WTC11 (cell line): ENCODE measurements around the gene MXD3. TPM values are rescaled to one million over a fixed set of nuclear protein-coding genes. Genes with fewer than 3 reads are reported as not detected.

Experiments
- ATAC-seq: fragments of 200-7000 bp; cut with Tn5 transposase; 2 replicates; pipeline ENCODE4 v1.10.0; 2021; ENCODE audit warnings: mild to moderate bottlenecking, moderate library complexity
- CTCF ChIA-PET: fragments of 300-600 bp; sonication (Branson Sonifier 250); formaldehyde crosslinking; loops from one replicate; lab custom pipeline; 2021; ENCODE audit warnings: antibody characterized with exemption; lab: Charles Lee
- POLR2A ChIA-PET: fragments of 350-600 bp; sonication (Branson Sonifier 250); formaldehyde crosslinking; loops from one replicate; lab custom pipeline; 2021; ENCODE audit warnings: antibody characterized with exemption; lab: Charles Lee
- DNase-seq: peaks from one replicate; pipeline ENCODE4 v3.0.0; 2021; ENCODE audit warnings: low spot score
- H3K27ac Mint-ChIP-seq: 2 replicates; pipeline ENCODE4 v1.8.0; 2021; ENCODE audit warnings: mixed read lengths
- H3K27me3 Mint-ChIP-seq: 2 replicates; pipeline ENCODE4 v1.8.0; 2021; ENCODE audit warnings: low read depth, mild to moderate bottlenecking, moderate library complexity, mixed read lengths
- H3K36me3 Mint-ChIP-seq: 2 replicates; pipeline ENCODE4 v1.8.0; 2021; ENCODE audit warnings: mixed read lengths
- H3K4me1 Mint-ChIP-seq: 2 replicates; pipeline ENCODE4 v1.8.0; 2022; ENCODE audit warnings: mixed read lengths
- H3K4me3 Mint-ChIP-seq: 2 replicates; pipeline ENCODE4 v1.8.0; 2021; ENCODE audit warnings: mild to moderate bottlenecking, moderate library complexity, mixed read lengths
- H3K9me3 Mint-ChIP-seq: 2 replicates; pipeline ENCODE4 v1.8.0; 2021; ENCODE audit warnings: mixed read lengths
- ATF2 ChIP-seq: sonication (generic); formaldehyde crosslinking; IDR thresholded peaks from 2 replicates; pipeline ENCODE4 v1.8.1; 2022; ENCODE audit warnings: low read depth, missing genetic modification reagents, borderline replicate concordance
- CDX4 ChIP-seq: fragments of 250-450 bp; sonication (Bioruptor Pico); IDR thresholded peaks from 2 replicates; pipeline ENCODE4 v1.9.0; 2021; ENCODE audit warnings: moderate library complexity, mild to moderate bottlenecking, inconsistent platforms, borderline replicate concordance
- JUN ChIP-seq: sonication (generic); formaldehyde crosslinking; IDR thresholded peaks from 2 replicates; pipeline ENCODE4 v1.8.0; 2023; ENCODE audit warnings: mild to moderate bottlenecking, missing genetic modification reagents
- NFE2L1 ChIP-seq: sonication (generic); formaldehyde crosslinking; IDR thresholded peaks from 2 replicates; pipeline ENCODE4 v1.8.1; 2023; ENCODE audit warnings: missing genetic modification reagents
- NFYB ChIP-seq: sonication (generic); formaldehyde crosslinking; conservative IDR thresholded peaks from 2 replicates; pipeline ENCODE4 v1.8.0; 2022; ENCODE audit warnings: low read depth, missing genetic modification reagents
- NR3C1 ChIP-seq: sonication (generic); formaldehyde crosslinking; conservative IDR thresholded peaks from 2 replicates; pipeline ENCODE4 v1.8.1; 2023; ENCODE audit warnings: low read depth, mild to moderate bottlenecking, missing genetic modification reagents
- RELA ChIP-seq: sonication (generic); formaldehyde crosslinking; IDR thresholded peaks from 2 replicates; pipeline ENCODE4 v1.8.1; 2022; ENCODE audit warnings: missing genetic modification reagents, mild to moderate bottlenecking, borderline replicate concordance
- TEAD4 ChIP-seq: sonication (generic); formaldehyde crosslinking; IDR thresholded peaks from 2 replicates; pipeline ENCODE4 v1.8.0; 2022; ENCODE audit warnings: mild to moderate bottlenecking, missing genetic modification reagents
- ZBTB43 ChIP-seq: sonication (generic); formaldehyde crosslinking; IDR thresholded peaks from 2 replicates; pipeline ENCODE4 v1.8.1; 2023; ENCODE audit warnings: mild to moderate bottlenecking, missing genetic modification reagents
- ZNF138 ChIP-seq: sonication (generic); formaldehyde crosslinking; conservative IDR thresholded peaks from 2 replicates; pipeline ENCODE4 v1.8.1; 2022; ENCODE audit warnings: mild to moderate bottlenecking, moderate library complexity, missing genetic modification reagents
- ZNF416 ChIP-seq: fragments of 250-450 bp; sonication (Bioruptor Pico); IDR thresholded peaks from 2 replicates; pipeline ENCODE4 v1.9.0; 2021; ENCODE audit warnings: mild to moderate bottlenecking, inconsistent platforms
- total RNA-seq: library from RNA; stranded (reverse); gene quantifications from 3 replicates; pipeline ENCODE4 v1.2.3, GENCODE V29; 2021
- TF ChIP-seq, protein P1 (sequence below): sonication (generic); formaldehyde crosslinking; conservative IDR thresholded peaks from 2 replicates; pipeline ENCODE4 v1.8.1; 2023; ENCODE audit warnings: mild to moderate bottlenecking, low read depth, missing genetic modification reagents, moderate library complexity
- TF ChIP-seq, protein P2 (sequence below): sonication (generic); formaldehyde crosslinking; IDR thresholded peaks from 2 replicates; pipeline ENCODE4 v1.8.0; 2022; ENCODE audit warnings: mild to moderate bottlenecking, missing genetic modification reagents
- TF ChIP-seq, protein P3 (sequence below): sonication (generic); formaldehyde crosslinking; IDR thresholded peaks from 2 replicates; pipeline ENCODE4 v1.8.0; 2022; ENCODE audit warnings: mild to moderate bottlenecking, missing genetic modification reagents
- TF ChIP-seq, protein P4 (sequence below): fragments of 200-600 bp; IDR thresholded peaks from 2 replicates; pipeline ENCODE4 v1.8.0; 2022; ENCODE audit warnings: antibody characterized with exemption
- TF ChIP-seq, protein P5 (sequence below): fragments of 250-450 bp; sonication (Bioruptor Pico); conservative IDR thresholded peaks from 2 replicates; pipeline ENCODE4 v1.9.0; 2021; ENCODE audit warnings: mild to moderate bottlenecking
- TF ChIP-seq, protein P6 (sequence below): sonication (generic); formaldehyde crosslinking; IDR thresholded peaks from 2 replicates; pipeline ENCODE4 v1.8.0; 2022; ENCODE audit warnings: missing genetic modification reagents

Gene MXD3
- total RNA-seq, 1 experiment from 2014 or later, result 25.7 TPM

GRCh38 chr5:177350776-177351391, 39.2 kb upstream of the MXD3 start:
- H3K27ac Mint-ChIP-seq, result peak overlapping the region; percentile 100
- ATAC-seq (no peak), DNase-seq (no peak)
- H3K9me3 Mint-ChIP-seq, result peaks cover 14% of the 10 kb centered on the region
- H3K4me3 Mint-ChIP-seq, result peak overlapping the region; percentile 98
- peaks cover 18% of the 10 kb centered on the region for H3K36me3 Mint-ChIP-seq
- ChIA-PET CTCF (interaction anchor here (0.8 to 4.7 kb wide), 8 partner anchors 9 to 104 kb away, joined by 3 to 51 read pairs (median 6); no protein-coding TSS in a partner anchor), POLR2A (interaction anchor here (1.2 to 2.1 kb wide), 3 partner anchors 14 to 105 kb away, joined by 4 to 8 read pairs (median 6); no protein-coding TSS in a partner anchor)
- no peak for TF ChIP-seq ZNF138 (CRISPR knock-in tag)
- TF ChIP-seq, protein P1, sequence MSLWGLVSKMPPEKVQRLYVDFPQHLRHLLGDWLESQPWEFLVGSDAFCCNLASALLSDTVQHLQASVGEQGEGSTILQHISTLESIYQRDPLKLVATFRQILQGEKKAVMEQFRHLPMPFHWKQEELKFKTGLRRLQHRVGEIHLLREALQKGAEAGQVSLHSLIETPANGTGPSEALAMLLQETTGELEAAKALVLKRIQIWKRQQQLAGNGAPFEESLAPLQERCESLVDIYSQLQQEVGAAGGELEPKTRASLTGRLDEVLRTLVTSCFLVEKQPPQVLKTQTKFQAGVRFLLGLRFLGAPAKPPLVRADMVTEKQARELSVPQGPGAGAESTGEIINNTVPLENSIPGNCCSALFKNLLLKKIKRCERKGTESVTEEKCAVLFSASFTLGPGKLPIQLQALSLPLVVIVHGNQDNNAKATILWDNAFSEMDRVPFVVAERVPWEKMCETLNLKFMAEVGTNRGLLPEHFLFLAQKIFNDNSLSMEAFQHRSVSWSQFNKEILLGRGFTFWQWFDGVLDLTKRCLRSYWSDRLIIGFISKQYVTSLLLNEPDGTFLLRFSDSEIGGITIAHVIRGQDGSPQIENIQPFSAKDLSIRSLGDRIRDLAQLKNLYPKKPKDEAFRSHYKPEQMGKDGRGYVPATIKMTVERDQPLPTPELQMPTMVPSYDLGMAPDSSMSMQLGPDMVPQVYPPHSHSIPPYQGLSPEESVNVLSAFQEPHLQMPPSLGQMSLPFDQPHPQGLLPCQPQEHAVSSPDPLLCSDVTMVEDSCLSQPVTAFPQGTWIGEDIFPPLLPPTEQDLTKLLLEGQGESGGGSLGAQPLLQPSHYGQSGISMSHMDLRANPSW (CRISPR knock-in tag), result no peak
- peaks cover 23% of the 10 kb centered on the region for H3K27me3 Mint-ChIP-seq
- peaks cover 32% of the 10 kb centered on the region for H3K4me1 Mint-ChIP-seq

GRCh38 chr5:177349762-177350161, 38.1 kb upstream of the MXD3 start:
- Mint-ChIP-seq H3K9me3 (peaks cover 2% of the 10 kb centered on the region; the same call in 1 of the 2 replicates), H3K27me3 (peaks cover 12% of the 10 kb centered on the region), H3K4me3 (peak overlapping the region; percentile 98), H3K4me1 (peaks cover 32% of the 10 kb centered on the region), H3K27ac (peak overlapping the region; percentile 11; the same call in 1 of the 2 replicates), H3K36me3 (peaks cover 18% of the 10 kb centered on the region)
- no peak for ATAC-seq
- ChIA-PET CTCF (interaction anchor here (1.7 to 4.7 kb wide), 2 partner anchors 11 to 40 kb away, joined by 4 to 25 read pairs; no protein-coding TSS in a partner anchor), POLR2A (no interaction called here)
- DNase-seq, result no peak
- TF ChIP-seq, protein P2, sequence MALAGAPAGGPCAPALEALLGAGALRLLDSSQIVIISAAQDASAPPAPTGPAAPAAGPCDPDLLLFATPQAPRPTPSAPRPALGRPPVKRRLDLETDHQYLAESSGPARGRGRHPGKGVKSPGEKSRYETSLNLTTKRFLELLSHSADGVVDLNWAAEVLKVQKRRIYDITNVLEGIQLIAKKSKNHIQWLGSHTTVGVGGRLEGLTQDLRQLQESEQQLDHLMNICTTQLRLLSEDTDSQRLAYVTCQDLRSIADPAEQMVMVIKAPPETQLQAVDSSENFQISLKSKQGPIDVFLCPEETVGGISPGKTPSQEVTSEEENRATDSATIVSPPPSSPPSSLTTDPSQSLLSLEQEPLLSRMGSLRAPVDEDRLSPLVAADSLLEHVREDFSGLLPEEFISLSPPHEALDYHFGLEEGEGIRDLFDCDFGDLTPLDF, result no peak
- TF ChIP-seq TEAD4 (CRISPR knock-in tag) (no peak), ZBTB43 (CRISPR knock-in tag) (no peak), NFE2L1 (CRISPR knock-in tag) (no peak), NR3C1 (CRISPR knock-in tag) (no peak), RELA (CRISPR knock-in tag) (no peak), CDX4 (CRISPR knock-in tag) (no peak), ATF2 (no peak), ZNF416 (CRISPR knock-in tag) (no peak), NFYB (CRISPR knock-in tag) (no peak), JUN (CRISPR knock-in tag) (no peak)
- TF ChIP-seq, protein P3, sequence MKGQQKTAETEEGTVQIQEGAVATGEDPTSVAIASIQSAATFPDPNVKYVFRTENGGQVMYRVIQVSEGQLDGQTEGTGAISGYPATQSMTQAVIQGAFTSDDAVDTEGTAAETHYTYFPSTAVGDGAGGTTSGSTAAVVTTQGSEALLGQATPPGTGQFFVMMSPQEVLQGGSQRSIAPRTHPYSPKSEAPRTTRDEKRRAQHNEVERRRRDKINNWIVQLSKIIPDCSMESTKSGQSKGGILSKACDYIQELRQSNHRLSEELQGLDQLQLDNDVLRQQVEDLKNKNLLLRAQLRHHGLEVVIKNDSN (CRISPR knock-in tag), result no peak
- TF ChIP-seq, protein P4, sequence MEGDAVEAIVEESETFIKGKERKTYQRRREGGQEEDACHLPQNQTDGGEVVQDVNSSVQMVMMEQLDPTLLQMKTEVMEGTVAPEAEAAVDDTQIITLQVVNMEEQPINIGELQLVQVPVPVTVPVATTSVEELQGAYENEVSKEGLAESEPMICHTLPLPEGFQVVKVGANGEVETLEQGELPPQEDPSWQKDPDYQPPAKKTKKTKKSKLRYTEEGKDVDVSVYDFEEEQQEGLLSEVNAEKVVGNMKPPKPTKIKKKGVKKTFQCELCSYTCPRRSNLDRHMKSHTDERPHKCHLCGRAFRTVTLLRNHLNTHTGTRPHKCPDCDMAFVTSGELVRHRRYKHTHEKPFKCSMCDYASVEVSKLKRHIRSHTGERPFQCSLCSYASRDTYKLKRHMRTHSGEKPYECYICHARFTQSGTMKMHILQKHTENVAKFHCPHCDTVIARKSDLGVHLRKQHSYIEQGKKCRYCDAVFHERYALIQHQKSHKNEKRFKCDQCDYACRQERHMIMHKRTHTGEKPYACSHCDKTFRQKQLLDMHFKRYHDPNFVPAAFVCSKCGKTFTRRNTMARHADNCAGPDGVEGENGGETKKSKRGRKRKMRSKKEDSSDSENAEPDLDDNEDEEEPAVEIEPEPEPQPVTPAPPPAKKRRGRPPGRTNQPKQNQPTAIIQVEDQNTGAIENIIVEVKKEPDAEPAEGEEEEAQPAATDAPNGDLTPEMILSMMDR, result no peak
- TF ChIP-seq, protein P5, sequence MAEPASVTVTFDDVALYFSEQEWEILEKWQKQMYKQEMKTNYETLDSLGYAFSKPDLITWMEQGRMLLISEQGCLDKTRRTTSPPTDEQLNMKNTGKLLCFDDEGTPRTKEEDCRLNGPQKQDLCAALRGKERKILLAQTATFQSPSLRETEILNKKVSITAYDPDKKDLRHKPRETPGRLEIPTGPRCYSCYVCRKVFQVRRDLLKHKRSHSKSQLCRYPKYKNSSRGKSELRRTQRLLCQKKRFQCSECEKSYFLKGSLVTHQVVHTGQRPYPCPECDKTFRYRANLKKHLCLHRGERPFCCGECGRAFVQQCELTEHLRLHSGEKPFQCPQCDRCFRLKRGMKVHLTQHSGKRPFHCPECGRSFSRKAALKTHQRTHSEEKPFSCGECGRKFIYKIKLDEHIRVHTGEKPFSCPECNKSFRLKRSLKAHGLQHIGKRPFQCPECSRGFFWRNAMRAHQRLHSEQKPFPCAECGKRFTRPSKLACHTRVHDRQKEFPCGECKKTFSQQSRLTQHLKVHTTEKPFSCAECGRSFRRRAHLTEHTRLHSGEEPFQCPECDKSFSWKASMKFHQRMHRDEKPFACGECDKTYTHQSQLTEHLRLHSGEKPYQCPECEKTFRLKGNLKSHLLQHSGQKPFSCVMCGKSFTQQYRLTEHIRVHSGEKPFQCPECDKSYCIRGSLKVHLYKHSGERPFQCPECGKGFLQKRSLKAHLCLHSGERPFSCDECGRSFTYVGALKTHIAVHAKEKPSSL (CRISPR knock-in tag), result no peak
- TF ChIP-seq, protein P6, sequence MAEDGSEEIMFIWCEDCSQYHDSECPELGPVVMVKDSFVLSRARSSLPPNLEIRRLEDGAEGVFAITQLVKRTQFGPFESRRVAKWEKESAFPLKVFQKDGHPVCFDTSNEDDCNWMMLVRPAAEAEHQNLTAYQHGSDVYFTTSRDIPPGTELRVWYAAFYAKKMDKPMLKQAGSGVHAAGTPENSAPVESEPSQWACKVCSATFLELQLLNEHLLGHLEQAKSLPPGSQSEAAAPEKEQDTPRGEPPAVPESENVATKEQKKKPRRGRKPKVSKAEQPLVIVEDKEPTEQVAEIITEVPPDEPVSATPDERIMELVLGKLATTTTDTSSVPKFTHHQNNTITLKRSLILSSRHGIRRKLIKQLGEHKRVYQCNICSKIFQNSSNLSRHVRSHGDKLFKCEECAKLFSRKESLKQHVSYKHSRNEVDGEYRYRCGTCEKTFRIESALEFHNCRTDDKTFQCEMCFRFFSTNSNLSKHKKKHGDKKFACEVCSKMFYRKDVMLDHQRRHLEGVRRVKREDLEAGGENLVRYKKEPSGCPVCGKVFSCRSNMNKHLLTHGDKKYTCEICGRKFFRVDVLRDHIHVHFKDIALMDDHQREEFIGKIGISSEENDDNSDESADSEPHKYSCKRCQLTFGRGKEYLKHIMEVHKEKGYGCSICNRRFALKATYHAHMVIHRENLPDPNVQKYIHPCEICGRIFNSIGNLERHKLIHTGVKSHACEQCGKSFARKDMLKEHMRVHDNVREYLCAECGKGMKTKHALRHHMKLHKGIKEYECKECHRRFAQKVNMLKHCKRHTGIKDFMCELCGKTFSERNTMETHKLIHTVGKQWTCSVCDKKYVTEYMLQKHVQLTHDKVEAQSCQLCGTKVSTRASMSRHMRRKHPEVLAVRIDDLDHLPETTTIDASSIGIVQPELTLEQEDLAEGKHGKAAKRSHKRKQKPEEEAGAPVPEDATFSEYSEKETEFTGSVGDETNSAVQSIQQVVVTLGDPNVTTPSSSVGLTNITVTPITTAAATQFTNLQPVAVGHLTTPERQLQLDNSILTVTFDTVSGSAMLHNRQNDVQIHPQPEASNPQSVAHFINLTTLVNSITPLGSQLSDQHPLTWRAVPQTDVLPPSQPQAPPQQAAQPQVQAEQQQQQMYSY (CRISPR knock-in tag), result no peak
